ENCODE measurements around the gene DYNLT4.

GRCh38 chr1:44757420-44757819, 49.7 kb downstream of the DYNLT4 start:
- TF ChIP-seq CTCF (IDR thresholded peaks at IDR 0.05) (no peak), EP300 (IDR thresholded peaks at IDR 0.05) (no peak)

Data from suprapubic skin (tissue), 3 donors.